SHP77 (cell line): ENCODE results near the gene KRT36.
A peak's percentile ranks its signal among the peaks of the same experiment; 100 is the strongest.

Source experiments
- DNase-seq, 2 experiments: peaks; one replicate each; lab custom pipeline; 2025; lab: John Stamatoyannopoulos, UW

The KRT36 gene

GRCh38 chr17:41489531-41489930 is at the start of gene KRT36:
TSS of gene KRT36 (minus strand) at chr17:41489910. CDS start at chr17:41489864, 46 bp downstream.
- DNase-seq, result no peak

GRCh38 chr17:41539071-41539492 is 49.4 kb upstream of the KRT36 start:
- DNase-seq, result no peak

- DNase-seq, result no peak
Measured at GRCh38 chr17:41538565-41538991, 48.9 kb upstream of the KRT36 start.

GRCh38 chr17:41537990-41538389 is 48.3 kb upstream of the KRT36 start:
- no peak for DNase-seq

GRCh38 chr17:41537614-41537954 is 47.9 kb upstream of the KRT36 start:
- no peak for DNase-seq

- DNase-seq, result no peak
Measured at GRCh38 chr17:41536741-41537613, 47.3 kb upstream of the KRT36 start.

- no peak for DNase-seq
Measured at GRCh38 chr17:41535764-41536481, 46.2 kb upstream of the KRT36 start.

GRCh38 chr17:41534899-41535546 is 45.3 kb upstream of the KRT36 start:
- no peak for DNase-seq

- DNase-seq, result no peak
Measured at GRCh38 chr17:41533613-41534012, 43.9 kb upstream of the KRT36 start.

- DNase-seq, result no peak
Measured at GRCh38 chr17:41532947-41533570, 43.3 kb upstream of the KRT36 start.

- no peak for DNase-seq
Measured at GRCh38 chr17:41531993-41532392, 42.3 kb upstream of the KRT36 start.

GRCh38 chr17:41530062-41531048 is 40.6 kb upstream of the KRT36 start:
- DNase-seq, result no peak

GRCh38 chr17:41529491-41529915 is 39.8 kb upstream of the KRT36 start:
- no peak for DNase-seq

- DNase-seq, result no peak
Measured at GRCh38 chr17:41528959-41529353, 39.2 kb upstream of the KRT36 start.

- DNase-seq, result no peak
Measured at GRCh38 chr17:41527063-41528023, 37.6 kb upstream of the KRT36 start.

GRCh38 chr17:41524261-41524660 is 34.6 kb upstream of the KRT36 start:
- DNase-seq, result no peak

GRCh38 chr17:41523787-41524186 is 34.1 kb upstream of the KRT36 start:
- peak in 1 of 2 experiments; percentile 11 for DNase-seq

- no peak for DNase-seq
Measured at GRCh38 chr17:41523225-41523593, 33.5 kb upstream of the KRT36 start.

GRCh38 chr17:41522301-41523224 is 32.9 kb upstream of the KRT36 start:
- DNase-seq, result no peak
